Endothelial cell of umbilical vein (primary cell): Measurements from ENCODE around the gene M6PR. TPM values are rescaled to one million over a fixed set of nuclear protein-coding genes. Genes with fewer than 3 reads are reported as not detected.

Experiments
- BruUV-seq: library from RNA; stranded (reverse); fragments of 400-500 nt; replicated peaks from 2 replicates; lab custom pipeline; 2021; lab: Mats Ljungman, UMichigan
- CTCF ChIA-PET: fragments of 300-600, 350-600 bp; sonication (Branson Sonifier 250); formaldehyde crosslinking; loops from one replicate; lab custom pipeline; 2021; ENCODE audit warnings: antibody characterized with exemption, inconsistent platforms; lab: Charles Lee
- POLR2A ChIA-PET: fragments of 300-600, 350-600 bp; sonication (Branson Sonifier 250); formaldehyde crosslinking; loops from one replicate; lab custom pipeline; 2021; ENCODE audit warnings: antibody characterized with exemption, inconsistent platforms; lab: Charles Lee
- DNase-seq: peaks from one replicate; pipeline ENCODE4 v3.0.0-alpha.2; 2011; ENCODE audit warnings: low read depth, low spot score
- FAIRE-seq: peaks from 2 replicates; lab custom pipeline; 2011; peaks lifted over from hg19 to GRCh38; lab: Jason Lieb, UNC
- H2AFZ ChIP-seq: 2 replicates; pipeline ENCODE4 v1.6.0; 2012; ENCODE audit warnings: low read depth, low read length, control low read depth, inconsistent platforms
- H3K27ac ChIP-seq: 2 replicates; pipeline ENCODE4 v1.5.1; 2011; ENCODE audit warnings: low read depth, mild to moderate bottlenecking, control low read depth, low read length, moderate library complexity; ENCODE audit not compliant: insufficient read depth
- H3K27me3 ChIP-seq, 2 experiments: 2 replicates each; pipeline versions ENCODE4 v1.6.0 to v1.6.1; 2011; ENCODE audit warnings: low read length in 2 of 2, mixed read lengths in 1 of 2; ENCODE audit not compliant: control insufficient read depth in 2 of 2, insufficient read depth in 2 of 2
- H3K36me3 ChIP-seq, 2 experiments: 2 replicates in 1 of 2; 3 replicates in 1 of 2; pipeline ENCODE4 v1.5.1; 2011; ENCODE audit warnings: low read length in 2 of 2, mild to moderate bottlenecking in 1 of 2, moderate library complexity in 1 of 2; ENCODE audit not compliant: control insufficient read depth in 2 of 2, insufficient read depth in 2 of 2; ENCODE audit errors: extremely low read depth in 1 of 2
- H3K4me1 ChIP-seq: 3 replicates; pipeline ENCODE4 v1.5.1; 2011; ENCODE audit warnings: mild to moderate bottlenecking, low read length; ENCODE audit not compliant: control insufficient read depth, insufficient read depth; ENCODE audit errors: extremely low read depth
- H3K4me2 ChIP-seq: 2 replicates; pipeline ENCODE4 v1.6.1; 2011; ENCODE audit warnings: low read length, control low read depth, mixed read lengths; ENCODE audit not compliant: insufficient read depth
- H3K4me3 ChIP-seq, 3 experiments: fragments of 200-600 bp in 1 of 3; sonication (generic), shearing (Covaris generic) in 1 of 3; replicated peaks in 1 of 3; 2 replicates each; pipeline ENCODE4 v1.5.1; 2011 to 2016; ENCODE audit warnings: control low read depth in 3 of 3, low read length in 3 of 3, mild to moderate bottlenecking in 2 of 3, inconsistent platforms in 1 of 3, low read depth in 1 of 3, moderate library complexity in 1 of 3; ENCODE audit not compliant: insufficient read depth in 1 of 3
- H3K79me2 ChIP-seq: 2 replicates; pipeline ENCODE4 v1.6.0; 2012; ENCODE audit warnings: low read length, inconsistent platforms; ENCODE audit not compliant: control insufficient read depth, insufficient read depth
- H3K9ac ChIP-seq: replicated peaks from 2 replicates; pipeline ENCODE3; 2011; ENCODE audit warnings: low read length, control low read depth; ENCODE audit not compliant: insufficient read depth; ENCODE audit errors: extremely low read depth
- H3K9me1 ChIP-seq: replicated peaks from 3 replicates; pipeline ENCODE4 v1.6.0; 2011; ENCODE audit warnings: mild to moderate bottlenecking, low read length; ENCODE audit not compliant: control insufficient read depth, insufficient read depth; ENCODE audit errors: extremely low read depth
- H3K9me3 ChIP-seq: replicated peaks from 2 replicates; pipeline ENCODE4 v1.5.1; 2012; ENCODE audit warnings: low read length, inconsistent platforms; ENCODE audit not compliant: control insufficient read depth, insufficient read depth
- H4K20me1 ChIP-seq: replicated peaks from 2 replicates; pipeline ENCODE3; 2011; ENCODE audit warnings: mild to moderate bottlenecking, low read length; ENCODE audit not compliant: control insufficient read depth, insufficient read depth; ENCODE audit errors: extremely low read depth
- FOS ChIP-seq: IDR thresholded peaks from 2 replicates; pipeline ENCODE4 v1.6.1; 2011; ENCODE audit warnings: mild to moderate bottlenecking, low read length, moderate library complexity, borderline replicate concordance; ENCODE audit not compliant: insufficient read depth
- MAX ChIP-seq: IDR thresholded peaks from 2 replicates; pipeline ENCODE4 v1.6.1; 2011; ENCODE audit not compliant: insufficient read depth, insufficient read length
- MYC ChIP-seq: IDR thresholded peaks from one replicate; pipeline ENCODE4 v1.6.1; 2011; ENCODE audit warnings: mild to moderate bottlenecking, low read depth, low read length
- POLR2A ChIP-seq: IDR thresholded peaks from 2 replicates; pipeline ENCODE4 v1.6.1; 2012; ENCODE audit warnings: low read depth, mild to moderate bottlenecking, control low read depth, low read length
- POLR2AphosphoS5 ChIP-seq: IDR thresholded peaks from 2 replicates; pipeline ENCODE4 v1.6.1; 2012; ENCODE audit warnings: low read depth, mild to moderate bottlenecking, control low read depth, low read length, moderate library complexity; ENCODE audit not compliant: insufficient read depth
- dilution Hi-C: fragments of 300-500 bp; cut with MboI; formaldehyde crosslinking; loops from one replicate; pipeline ENCODE4 v1.15.0; 2019; ENCODE audit warnings: low sequenced_read_pairs; ENCODE audit not compliant: extremely low pct_ligation_motif_present
- intact Hi-C: fragments of 100-400 bp; cut with micrococcal nuclease; formaldehyde crosslinking; loops from one replicate; pipeline ENCODE4 v1.10.0; 2022
- polyA plus RNA-seq, 4 experiments: library from polyadenylated mRNA; depleted of rRNA in 3 of 4; stranded (reverse) in 3 of 4; unstranded in 1 of 4; fragments of >200 nt; gene quantifications; 2 replicates each; pipeline versions ENCODE4 v1.2.1 to v1.2.3, GENCODE V29; 2011 to 2012; ENCODE audit warnings: missing spikeins in 1 of 4
- total RNA-seq: library from RNA; stranded (reverse); gene quantifications from 2 replicates; pipeline ENCODE4 v1.2.3, GENCODE V29; 2021

The M6PR gene
- total and polyA plus RNA-seq, 2 donors (not counting 3 experiments of a cell fraction or from before 2014, with no cell fraction given) = 124 to 142 TPM

- Histone ChIP-seq H3K9me3 (no peaks in the 10 kb centered on the region), H4K20me1 (no peaks in the 10 kb centered on the region), H3K4me1 (peaks cover 18% of the 10 kb centered on the region), H3K27me3 (no peaks in the 10 kb centered on the region), H3K9me1 (no peaks in the 10 kb centered on the region), H3K4me3 (no peak overlapping the region), H3K27ac (no peak overlapping the region), H3K36me3 (peaks cover 3 to 4% of the 10 kb centered on the region in 2 experiments), H3K79me2 (no peaks in the 10 kb centered on the region), H3K9ac (no peak overlapping the region), H2AFZ (no peak overlapping the region), H3K4me2 (no peak overlapping the region)
- no peak for TF ChIP-seq FOS
- no peak for TF ChIP-seq POLR2A
- TF ChIP-seq MYC = no peak
- no peak for TF ChIP-seq POLR2AphosphoS5
- DNase-seq = no peak
- no peak for FAIRE-seq
- POLR2A ChIA-PET = no interaction called here
- dilution Hi-C loops (no loop called here), intact Hi-C loops (no loop called here)
- BruUV-seq = no TSS peak
- CTCF ChIA-PET = interaction anchor here (1.2 to 4.9 kb wide), 2 partner anchors 33 to 259 kb away, joined by 3 to 24 read pairs; partner anchors contain the start of gene M6PR
These were observed 33.3 kb downstream of the M6PR start for GRCh38 chr12:8916154-8916553.

GRCh38 chr12:8914716-8915526 lies 34.5 kb downstream of the M6PR start:
- DNase-seq (peak; percentile 66), FAIRE-seq (peak; percentile 69)
- Histone ChIP-seq H2AFZ (peak overlapping the region; percentile 99), H3K27me3 (no peaks in the 10 kb centered on the region), H3K27ac (peak overlapping the region; percentile 34), H3K79me2 (no peaks in the 10 kb centered on the region), H4K20me1 (no peaks in the 10 kb centered on the region), H3K4me2 (peak overlapping the region; percentile 96), H3K9ac (peak overlapping the region; percentile 55), H3K9me1 (no peaks in the 10 kb centered on the region), H3K4me1 (peaks cover 18% of the 10 kb centered on the region), H3K36me3 (peaks cover 0 to 4% of the 10 kb centered on the region in 2 experiments), H3K4me3 (peak overlapping the region; percentile 87 to 92 (median 87)), H3K9me3 (no peaks in the 10 kb centered on the region)
- ChIA-PET CTCF (interaction anchor here (1.1 to 4.9 kb wide), 10 partner anchors 10 to 371 kb away, joined by 3 to 24 read pairs (median 6); partner anchors contain the start of genes M6PR and RIMKLB), POLR2A (interaction anchor here (1.4 kb wide), 1 partner anchor 35 kb away, joined by 4 read pairs; the partner anchor contains the start of gene M6PR)
- no TSS peak for BruUV-seq
- intact Hi-C loops (loop anchor here (1.0 kb wide), 2 partner anchors 34 to 124 kb away; partner anchors contain the start of gene M6PR), dilution Hi-C loops (no loop called here)
- TF ChIP-seq MAX (no peak), POLR2AphosphoS5 (no peak)
